SK-N-SH treated with all-trans-retinoic acid at 6 μM for 48 hours (cell line): ENCODE results near the gene XKRX.

ENCODE experiments used
- ATAC-seq: fragments of 200-7000 bp; cut with Tn5 transposase; 3 replicates; pipeline ENCODE4 v1.9.1; 2020; ENCODE audit warnings: mild to moderate bottlenecking, moderate library complexity
- ARNTL ChIP-seq: fragments of 450-650 bp; formaldehyde crosslinking; IDR thresholded peaks from 2 replicates; pipeline ENCODE4 v1.5.0; 2020; ENCODE audit warnings: low read depth, mild to moderate bottlenecking, moderate library complexity, borderline replicate concordance
- BACH2 ChIP-seq: fragments of 250-450 bp; sonication (Bioruptor Pico); IDR thresholded peaks from 2 replicates; pipeline ENCODE4 v1.9.0; 2021; ENCODE audit warnings: mild to moderate bottlenecking, borderline replicate concordance
- CSDC2 ChIP-seq: fragments of 250-450 bp; sonication (Bioruptor Pico); IDR thresholded peaks from 2 replicates; pipeline ENCODE4 v1.5.0; 2020; ENCODE audit warnings: mild to moderate bottlenecking, moderate library complexity
- ESRRG ChIP-seq: fragments of 250-450 bp; sonication (Bioruptor Pico); IDR thresholded peaks from 2 replicates; pipeline ENCODE4 v1.6.1; 2021; ENCODE audit warnings: mild to moderate bottlenecking
- GLIS3 ChIP-seq: fragments of 250-450 bp; sonication (Bioruptor Pico); IDR thresholded peaks from 2 replicates; pipeline ENCODE4 v1.5.0; 2020; ENCODE audit warnings: mild to moderate bottlenecking, moderate library complexity
- ISL1 ChIP-seq: fragments of 250-450 bp; sonication (Bioruptor Pico); IDR thresholded peaks from 2 replicates; pipeline ENCODE4 v2.1.2; 2022; ENCODE audit warnings: mild to moderate bottlenecking, moderate library complexity
- OSR1 ChIP-seq: fragments of 250-450 bp; sonication (Bioruptor Pico); IDR thresholded peaks from 2 replicates; pipeline ENCODE4 v1.8.0; 2022; ENCODE audit warnings: moderate library complexity, mild to moderate bottlenecking, inconsistent platforms
- PPARA ChIP-seq: fragments of 250-450 bp; sonication (Bioruptor Pico); IDR thresholded peaks from 2 replicates; pipeline ENCODE4 v1.5.0; 2020; ENCODE audit warnings: mild to moderate bottlenecking, borderline replicate concordance
- SNAI2 ChIP-seq: fragments of 250-450 bp; sonication (Bioruptor Pico); IDR thresholded peaks from 2 replicates; pipeline ENCODE4 v1.5.0; 2020; ENCODE audit warnings: mild to moderate bottlenecking, moderate library complexity
- TCF4 ChIP-seq: fragments of 250-450 bp; sonication (Bioruptor Pico); IDR thresholded peaks from 2 replicates; pipeline ENCODE4 v1.8.0; 2021; ENCODE audit warnings: mild to moderate bottlenecking, moderate library complexity, borderline replicate concordance
- TOX ChIP-seq: fragments of 250-450 bp; sonication (Bioruptor Pico); IDR thresholded peaks from 2 replicates; pipeline ENCODE4 v1.8.0; 2021; ENCODE audit warnings: mild to moderate bottlenecking, moderate library complexity, borderline replicate concordance
- ZC3H10 ChIP-seq: fragments of 250-450 bp; sonication (Bioruptor Pico); IDR thresholded peaks from 2 replicates; pipeline ENCODE4 v1.5.1; 2021; ENCODE audit warnings: mild to moderate bottlenecking, moderate library complexity
- ZFP3 ChIP-seq: fragments of 250-450 bp; sonication (Bioruptor Pico); IDR thresholded peaks from 2 replicates; pipeline ENCODE4 v1.5.0; 2020; ENCODE audit warnings: mild to moderate bottlenecking, moderate library complexity
- ZFP30 ChIP-seq: fragments of 450-650 bp; formaldehyde crosslinking; IDR thresholded peaks from 2 replicates; pipeline ENCODE4 v1.5.0; 2022; ENCODE audit warnings: mild to moderate bottlenecking, moderate library complexity
- ZNF565 ChIP-seq: fragments of 450-650 bp; formaldehyde crosslinking; conservative IDR thresholded peaks from 2 replicates; pipeline ENCODE4 v1.5.0; 2020; ENCODE audit warnings: low read depth, mild to moderate bottlenecking, moderate library complexity
- ZNF70 ChIP-seq: fragments of 450-650 bp; formaldehyde crosslinking; IDR thresholded peaks from 2 replicates; pipeline ENCODE4 v1.5.0; 2020; ENCODE audit warnings: mild to moderate bottlenecking, moderate library complexity
- ZNF8 ChIP-seq: fragments of 450-650 bp; formaldehyde crosslinking; IDR thresholded peaks from 2 replicates; pipeline ENCODE4 v1.5.0; 2020; ENCODE audit warnings: mild to moderate bottlenecking, moderate library complexity
- TF ChIP-seq, protein P1 (sequence below): fragments of 250-450 bp; sonication (Bioruptor Pico); IDR thresholded peaks from 2 replicates; pipeline ENCODE4 v1.5.1; 2020; ENCODE audit warnings: low read depth, mild to moderate bottlenecking, moderate library complexity
- TF ChIP-seq, protein P2 (sequence below): fragments of 250-450 bp; sonication (Bioruptor Pico); IDR thresholded peaks from 2 replicates; pipeline ENCODE4 v1.5.1; 2021; ENCODE audit warnings: mild to moderate bottlenecking, moderate library complexity
- TF ChIP-seq, protein P3 (sequence below): fragments of 250-450 bp; sonication (Bioruptor Pico); IDR thresholded peaks from 2 replicates; pipeline ENCODE4 v1.8.0; 2020; ENCODE audit warnings: mild to moderate bottlenecking, moderate library complexity, borderline replicate concordance
- TF ChIP-seq, protein P4 (sequence below): fragments of 250-450 bp; sonication (Bioruptor Pico); IDR thresholded peaks from 2 replicates; pipeline ENCODE4 v1.5.0; 2020; ENCODE audit warnings: mild to moderate bottlenecking, moderate library complexity
- TF ChIP-seq, protein P5 (sequence below): fragments of 250-450 bp; sonication (Bioruptor Pico); IDR thresholded peaks from 2 replicates; pipeline ENCODE4 v1.8.0; 2021; ENCODE audit warnings: low read depth, mild to moderate bottlenecking, moderate library complexity, borderline replicate concordance

XKRX gene

DNA sequence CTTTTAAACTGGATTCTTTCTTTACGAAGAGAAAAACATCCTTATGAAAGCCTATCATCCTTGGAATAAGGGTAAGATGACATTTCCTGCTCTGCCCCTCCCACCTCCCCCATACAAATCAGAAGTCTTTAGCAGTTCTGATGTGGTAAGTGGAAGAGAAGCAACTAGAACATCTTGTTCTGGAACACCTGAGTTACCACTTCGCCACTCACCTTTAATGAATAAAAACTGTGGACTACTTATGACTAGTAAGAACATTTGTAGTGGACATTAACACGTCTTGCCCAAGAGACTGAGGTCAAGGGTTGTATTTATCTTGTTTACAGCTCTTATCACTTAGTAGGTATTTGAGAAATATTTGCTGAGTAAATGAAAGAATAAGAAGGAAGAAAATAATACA is 4.3 kb downstream of the XKRX start:
- TF ChIP-seq OSR1 = no peak
- TF ChIP-seq, protein P1, sequence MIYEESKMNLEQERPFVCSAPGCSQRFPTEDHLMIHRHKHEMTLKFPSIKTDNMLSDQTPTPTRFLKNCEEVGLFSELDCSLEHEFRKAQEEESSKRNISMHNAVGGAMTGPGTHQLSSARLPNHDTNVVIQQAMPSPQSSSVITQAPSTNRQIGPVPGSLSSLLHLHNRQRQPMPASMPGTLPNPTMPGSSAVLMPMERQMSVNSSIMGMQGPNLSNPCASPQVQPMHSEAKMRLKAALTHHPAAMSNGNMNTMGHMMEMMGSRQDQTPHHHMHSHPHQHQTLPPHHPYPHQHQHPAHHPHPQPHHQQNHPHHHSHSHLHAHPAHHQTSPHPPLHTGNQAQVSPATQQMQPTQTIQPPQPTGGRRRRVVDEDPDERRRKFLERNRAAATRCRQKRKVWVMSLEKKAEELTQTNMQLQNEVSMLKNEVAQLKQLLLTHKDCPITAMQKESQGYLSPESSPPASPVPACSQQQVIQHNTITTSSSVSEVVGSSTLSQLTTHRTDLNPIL (CRISPR knock-in tag) = no peak
- TF ChIP-seq, protein P2, sequence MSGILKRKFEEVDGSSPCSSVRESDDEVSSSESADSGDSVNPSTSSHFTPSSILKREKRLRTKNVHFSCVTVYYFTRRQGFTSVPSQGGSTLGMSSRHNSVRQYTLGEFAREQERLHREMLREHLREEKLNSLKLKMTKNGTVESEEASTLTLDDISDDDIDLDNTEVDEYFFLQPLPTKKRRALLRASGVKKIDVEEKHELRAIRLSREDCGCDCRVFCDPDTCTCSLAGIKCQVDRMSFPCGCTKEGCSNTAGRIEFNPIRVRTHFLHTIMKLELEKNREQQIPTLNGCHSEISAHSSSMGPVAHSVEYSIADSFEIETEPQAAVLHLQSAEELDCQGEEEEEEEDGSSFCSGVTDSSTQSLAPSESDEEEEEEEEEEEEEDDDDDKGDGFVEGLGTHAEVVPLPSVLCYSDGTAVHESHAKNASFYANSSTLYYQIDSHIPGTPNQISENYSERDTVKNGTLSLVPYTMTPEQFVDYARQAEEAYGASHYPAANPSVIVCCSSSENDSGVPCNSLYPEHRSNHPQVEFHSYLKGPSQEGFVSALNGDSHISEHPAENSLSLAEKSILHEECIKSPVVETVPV (CRISPR knock-in tag) = no peak
- no peak for TF ChIP-seq ESRRG
- no peak for TF ChIP-seq CSDC2
- no peak for TF ChIP-seq ZC3H10 (CRISPR knock-in tag)
- no peak for TF ChIP-seq TCF4 (CRISPR knock-in tag)
- no peak for TF ChIP-seq ISL1
- TF ChIP-seq ZFP3 (CRISPR knock-in tag) = no peak
- no peak for TF ChIP-seq ZNF8 (CRISPR knock-in tag)
- no peak for TF ChIP-seq SNAI2 (CRISPR knock-in tag)
- TF ChIP-seq BACH2 = no peak
- TF ChIP-seq ARNTL (CRISPR knock-in tag) = no peak
- no peak for ATAC-seq

DNA sequence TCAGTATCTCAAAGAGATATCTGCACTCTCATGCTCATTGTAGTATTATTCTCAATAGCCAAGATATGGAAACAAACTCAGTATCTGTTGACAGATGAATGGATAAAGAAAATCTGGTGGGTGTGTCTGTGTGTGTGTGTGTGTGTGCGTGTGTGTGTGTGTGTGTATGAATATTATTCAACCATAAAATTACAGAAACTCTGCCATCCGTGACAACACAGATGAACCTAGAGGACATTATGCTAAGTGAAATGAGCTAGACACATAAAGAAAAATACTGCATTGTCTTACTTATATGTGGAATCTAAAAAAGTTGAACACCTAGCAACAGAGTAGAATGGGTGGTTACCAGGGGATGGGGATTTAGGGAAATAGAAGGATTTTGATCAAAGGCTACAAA is 13.2 kb downstream of the XKRX start:
- TF ChIP-seq GLIS3 (no peak), OSR1 (no peak), ESRRG (no peak), SNAI2 (CRISPR knock-in tag) (no peak), ZFP3 (CRISPR knock-in tag) (no peak), BACH2 (no peak), CSDC2 (no peak), TOX (CRISPR knock-in tag) (no peak), ISL1 (no peak), PPARA (CRISPR knock-in tag) (no peak), ZNF8 (CRISPR knock-in tag) (no peak), ZC3H10 (CRISPR knock-in tag) (no peak), TCF4 (CRISPR knock-in tag) (no peak), ZNF565 (CRISPR knock-in tag) (no peak)
- TF ChIP-seq, protein P2 (CRISPR knock-in tag) = no peak
- TF ChIP-seq, all 23 proteins: peak for 0
- ATAC-seq = no peak

DNA sequence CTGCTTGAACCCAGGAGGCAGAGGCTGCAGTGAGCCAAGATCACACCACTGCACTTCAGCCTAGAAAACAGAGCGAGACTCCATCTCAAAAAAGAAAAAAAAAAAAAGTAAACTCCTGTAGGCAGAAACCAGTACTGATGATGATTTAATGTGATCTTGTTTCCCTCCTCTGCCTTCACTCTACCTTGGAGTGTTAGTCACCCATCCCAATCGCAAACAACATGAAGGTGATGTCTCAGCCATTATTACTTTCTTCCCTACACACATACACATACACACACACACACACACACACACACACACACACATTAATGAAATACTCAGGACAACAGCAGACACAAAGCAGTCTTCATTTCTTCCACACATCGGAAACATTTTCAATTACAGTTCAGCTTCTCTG is 15.6 kb downstream of the XKRX start:
- TF ChIP-seq ZFP30 (no peak), TOX (CRISPR knock-in tag) (no peak), BACH2 (no peak), ESRRG (no peak), ZNF70 (CRISPR knock-in tag) (no peak)
- TF ChIP-seq, protein P2 (CRISPR knock-in tag) = no peak
- TF ChIP-seq, protein P3, sequence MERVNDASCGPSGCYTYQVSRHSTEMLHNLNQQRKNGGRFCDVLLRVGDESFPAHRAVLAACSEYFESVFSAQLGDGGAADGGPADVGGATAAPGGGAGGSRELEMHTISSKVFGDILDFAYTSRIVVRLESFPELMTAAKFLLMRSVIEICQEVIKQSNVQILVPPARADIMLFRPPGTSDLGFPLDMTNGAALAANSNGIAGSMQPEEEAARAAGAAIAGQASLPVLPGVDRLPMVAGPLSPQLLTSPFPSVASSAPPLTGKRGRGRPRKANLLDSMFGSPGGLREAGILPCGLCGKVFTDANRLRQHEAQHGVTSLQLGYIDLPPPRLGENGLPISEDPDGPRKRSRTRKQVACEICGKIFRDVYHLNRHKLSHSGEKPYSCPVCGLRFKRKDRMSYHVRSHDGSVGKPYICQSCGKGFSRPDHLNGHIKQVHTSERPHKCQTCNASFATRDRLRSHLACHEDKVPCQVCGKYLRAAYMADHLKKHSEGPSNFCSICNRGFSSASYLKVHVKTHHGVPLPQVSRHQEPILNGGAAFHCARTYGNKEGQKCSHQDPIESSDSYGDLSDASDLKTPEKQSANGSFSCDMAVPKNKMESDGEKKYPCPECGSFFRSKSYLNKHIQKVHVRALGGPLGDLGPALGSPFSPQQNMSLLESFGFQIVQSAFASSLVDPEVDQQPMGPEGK = no peak
- no peak for ATAC-seq

DNA sequence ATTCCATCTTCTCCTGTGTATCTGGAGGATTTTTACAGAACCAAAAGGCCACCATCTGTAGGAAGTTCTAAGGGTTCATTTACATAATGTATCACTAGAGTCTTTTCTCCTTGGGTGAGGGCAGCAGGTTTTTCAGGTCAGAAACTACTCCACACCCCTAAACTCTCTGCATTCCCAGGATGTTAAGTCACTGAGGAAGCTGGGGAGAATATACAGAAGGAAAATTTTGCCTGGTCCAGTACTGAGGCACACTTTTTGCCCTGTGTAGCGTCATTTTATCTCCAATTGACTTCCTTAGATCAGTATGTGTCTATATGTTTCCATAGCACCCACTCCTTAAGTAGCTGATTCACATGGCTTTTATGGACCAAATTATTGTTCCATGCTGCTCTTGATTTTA is 17.0 kb downstream of the XKRX start:
- no peak for TF ChIP-seq PPARA (CRISPR knock-in tag)
- TF ChIP-seq, all 23 proteins: peak for 0

DNA sequence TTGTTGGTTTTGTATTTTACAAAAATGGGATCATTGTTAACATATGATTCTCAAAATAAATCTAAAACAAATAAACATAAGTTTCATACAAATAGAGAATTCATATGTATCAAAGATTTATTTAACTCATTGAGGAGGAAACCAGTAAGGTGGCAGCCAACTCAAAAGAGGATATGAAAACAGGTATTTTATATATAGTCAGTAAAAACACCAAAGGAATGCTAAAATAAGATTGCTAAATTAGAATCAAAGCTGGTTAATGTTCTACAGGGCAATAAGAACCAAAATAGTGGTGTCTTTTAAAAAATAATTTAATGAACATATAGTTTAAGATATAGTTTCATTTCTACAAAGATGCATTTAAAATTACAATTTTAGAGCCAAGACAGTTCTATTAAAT is 23.1 kb downstream of the XKRX start:
- no peak for ATAC-seq
- TF ChIP-seq, protein P4, sequence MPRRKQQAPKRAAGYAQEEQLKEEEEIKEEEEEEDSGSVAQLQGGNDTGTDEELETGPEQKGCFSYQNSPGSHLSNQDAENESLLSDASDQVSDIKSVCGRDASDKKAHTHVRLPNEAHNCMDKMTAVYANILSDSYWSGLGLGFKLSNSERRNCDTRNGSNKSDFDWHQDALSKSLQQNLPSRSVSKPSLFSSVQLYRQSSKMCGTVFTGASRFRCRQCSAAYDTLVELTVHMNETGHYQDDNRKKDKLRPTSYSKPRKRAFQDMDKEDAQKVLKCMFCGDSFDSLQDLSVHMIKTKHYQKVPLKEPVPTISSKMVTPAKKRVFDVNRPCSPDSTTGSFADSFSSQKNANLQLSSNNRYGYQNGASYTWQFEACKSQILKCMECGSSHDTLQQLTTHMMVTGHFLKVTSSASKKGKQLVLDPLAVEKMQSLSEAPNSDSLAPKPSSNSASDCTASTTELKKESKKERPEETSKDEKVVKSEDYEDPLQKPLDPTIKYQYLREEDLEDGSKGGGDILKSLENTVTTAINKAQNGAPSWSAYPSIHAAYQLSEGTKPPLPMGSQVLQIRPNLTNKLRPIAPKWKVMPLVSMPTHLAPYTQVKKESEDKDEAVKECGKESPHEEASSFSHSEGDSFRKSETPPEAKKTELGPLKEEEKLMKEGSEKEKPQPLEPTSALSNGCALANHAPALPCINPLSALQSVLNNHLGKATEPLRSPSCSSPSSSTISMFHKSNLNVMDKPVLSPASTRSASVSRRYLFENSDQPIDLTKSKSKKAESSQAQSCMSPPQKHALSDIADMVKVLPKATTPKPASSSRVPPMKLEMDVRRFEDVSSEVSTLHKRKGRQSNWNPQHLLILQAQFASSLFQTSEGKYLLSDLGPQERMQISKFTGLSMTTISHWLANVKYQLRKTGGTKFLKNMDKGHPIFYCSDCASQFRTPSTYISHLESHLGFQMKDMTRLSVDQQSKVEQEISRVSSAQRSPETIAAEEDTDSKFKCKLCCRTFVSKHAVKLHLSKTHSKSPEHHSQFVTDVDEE (CRISPR knock-in tag) = no peak
- TF ChIP-seq TOX (CRISPR knock-in tag) (no peak), ZNF565 (CRISPR knock-in tag) (no peak), CSDC2 (no peak), ZFP3 (CRISPR knock-in tag) (no peak)
- TF ChIP-seq, protein P5, sequence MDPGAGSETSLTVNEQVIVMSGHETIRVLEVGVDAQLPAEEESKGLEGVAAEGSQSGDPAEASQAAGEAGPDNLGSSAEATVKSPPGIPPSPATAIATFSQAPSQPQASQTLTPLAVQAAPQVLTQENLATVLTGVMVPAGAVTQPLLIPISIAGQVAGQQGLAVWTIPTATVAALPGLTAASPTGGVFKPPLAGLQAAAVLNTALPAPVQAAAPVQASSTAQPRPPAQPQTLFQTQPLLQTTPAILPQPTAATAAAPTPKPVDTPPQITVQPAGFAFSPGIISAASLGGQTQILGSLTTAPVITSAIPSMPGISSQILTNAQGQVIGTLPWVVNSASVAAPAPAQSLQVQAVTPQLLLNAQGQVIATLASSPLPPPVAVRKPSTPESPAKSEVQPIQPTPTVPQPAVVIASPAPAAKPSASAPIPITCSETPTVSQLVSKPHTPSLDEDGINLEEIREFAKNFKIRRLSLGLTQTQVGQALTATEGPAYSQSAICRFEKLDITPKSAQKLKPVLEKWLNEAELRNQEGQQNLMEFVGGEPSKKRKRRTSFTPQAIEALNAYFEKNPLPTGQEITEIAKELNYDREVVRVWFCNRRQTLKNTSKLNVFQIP (CRISPR knock-in tag) = no peak

More for the DNA sequence above, 17.0 kb downstream of the XKRX start:
- ATAC-seq = no peak
